ENCODE measurements around the gene SUSD1. TPM values are rescaled to one million over a fixed set of nuclear protein-coding genes. Genes with fewer than 3 reads are reported as not detected.

SUSD1 gene
- total and polyA plus RNA-seq, 2 donors from 2014 or later = 11.0 to 19.8 TPM

GRCh38 chr9:112103405-112103804, 71.7 kb downstream of the SUSD1 start:
- no peak for FAIRE-seq
- intact Hi-C loops (cut with DNase I) = no loop called here

GRCh38 chr9:112097712-112098688, 77.1 kb downstream of the SUSD1 start:
- TF ChIP-seq CTCF (IDR thresholded peaks at IDR 0.05; ENCODE audit: borderline replicate concordance, extremely low read depth, insufficient read depth) = peak; percentile 94
- no peak for FAIRE-seq
- no peaks in the 10 kb centered on the region for H3K9me3 ChIP-seq (ENCODE audit: control insufficient read depth in 2 of 3, insufficient read depth in 1 of 3, low read length in 3 of 3)

More at GRCh38 chr9:112103405-112103804, 71.7 kb downstream of the SUSD1 start:
- TF ChIP-seq CTCF (IDR thresholded peaks at IDR 0.05; ENCODE audit: borderline replicate concordance, extremely low read depth, insufficient read depth) = no peak
- Histone ChIP-seq H3K9me3 (ENCODE audit: control insufficient read depth in 2 of 3, insufficient read depth in 1 of 3, low read length in 3 of 3) (no peaks in the 10 kb centered on the region), H3K9ac (ENCODE audit: low read length in 3 of 3) (no peak overlapping the region), H3K27me3 (ENCODE audit: control insufficient read depth, insufficient read depth, low read length) (no peaks in the 10 kb centered on the region), H3K4me3 (ENCODE audit: low read length in 3 of 3) (no peak overlapping the region), H3K27ac (ENCODE audit: low read depth in 2 of 2, low read length in 2 of 2) (no peak overlapping the region), H3K36me3 (ENCODE audit: control insufficient read depth in 2 of 3, insufficient read depth in 3 of 3, low read length in 3 of 3) (no peaks in the 10 kb centered on the region), H3K4me1 (ENCODE audit: control insufficient read depth in 2 of 3, insufficient read depth in 2 of 3, low read depth in 1 of 3, low read length in 3 of 3) (peaks cover 0 to 1% (median 0%) of the 10 kb centered on the region in 3 donors)
- no peak for DNase-seq

GRCh38 chr9:112094948-112095681, 80.0 kb downstream of the SUSD1 start:
- Histone ChIP-seq H3K9me3 (ENCODE audit: control insufficient read depth in 2 of 3, insufficient read depth in 1 of 3, low read length in 3 of 3) (no peaks in the 10 kb centered on the region), H3K4me1 (ENCODE audit: control insufficient read depth in 2 of 3, insufficient read depth in 2 of 3, low read depth in 1 of 3, low read length in 3 of 3) (peaks cover 0 to 7% (median 0%) of the 10 kb centered on the region in 3 donors), H3K27ac (ENCODE audit: low read depth in 2 of 2, low read length in 2 of 2) (no peak overlapping the region), H3K9ac (ENCODE audit: low read length in 3 of 3) (no peak overlapping the region), H3K36me3 (ENCODE audit: control insufficient read depth in 2 of 3, insufficient read depth in 3 of 3, low read length in 3 of 3) (no peaks in the 10 kb centered on the region), H3K27me3 (ENCODE audit: control insufficient read depth, insufficient read depth, low read length) (no peaks in the 10 kb centered on the region), H3K4me3 (ENCODE audit: low read length in 3 of 3) (no peak overlapping the region)
- no peak for DNase-seq
- no peak for TF ChIP-seq CTCF (IDR thresholded peaks at IDR 0.05; ENCODE audit: borderline replicate concordance, extremely low read depth, insufficient read depth)
- intact Hi-C loops (cut with DNase I) = loop anchor here (5.0 kb wide), 1 partner anchor 267 kb away; no protein-coding TSS in a partner anchor
- FAIRE-seq = no peak

More at GRCh38 chr9:112097712-112098688, 77.1 kb downstream of the SUSD1 start:
- Histone ChIP-seq H3K4me3 (ENCODE audit: low read length in 3 of 3) (no peak overlapping the region), H3K36me3 (ENCODE audit: control insufficient read depth in 2 of 3, insufficient read depth in 3 of 3, low read length in 3 of 3) (no peaks in the 10 kb centered on the region), H3K27me3 (ENCODE audit: control insufficient read depth, insufficient read depth, low read length) (no peaks in the 10 kb centered on the region), H3K27ac (ENCODE audit: low read depth in 2 of 2, low read length in 2 of 2) (no peak overlapping the region), H3K4me1 (ENCODE audit: control insufficient read depth in 2 of 3, insufficient read depth in 2 of 3, low read depth in 1 of 3, low read length in 3 of 3) (peaks cover 0 to 7% (median 0%) of the 10 kb centered on the region in 3 donors), H3K9ac (ENCODE audit: low read length in 3 of 3) (peak overlapping the region in 1 of 3 donors; percentile 23)
- intact Hi-C loops (cut with DNase I) = loop anchor here (5.0 kb wide), 1 partner anchor 264 kb away; no protein-coding TSS in a partner anchor
- DNase-seq = peak in 4 of 5 donors; percentile 76 to 87 (median 83)

Measured in kidney (tissue), 14 donors.